Stimulated activated naive CD8-positive, alpha-beta T cell treated with anti-CD3 and anti-CD28 coated beads, Interleukin-15, Interleukin-2, amounts not matched to agents 100 U/mL and 50 U/mL, for 24 hours (primary cell): ENCODE data around the gene B3GALT5.
"Not testable (repeated sequence)": the region's sequence is repeated elsewhere in the genome, so short reads cannot be mapped to it uniquely, and the experiment has no call there.

Experiments used
- ATAC-seq: fragments of 150-1000 bp; cut with Tn5 transposase; one replicate; pipeline ENCODE4 v1.10.0; 2021
- DNase-seq: peaks from one replicate; pipeline ENCODE4 v3.0.0; 2021

Gene B3GALT5

GRCh38 chr21:39612233-39613040 lies at the start of gene B3GALT5:
Gene B3GALT5 (plus strand): TSS chr21:39612940. CDS start chr21:39660560, 47,620 bp downstream.
- ATAC-seq (no peak), DNase-seq (no peak)

GRCh38 chr21:39564200-39564599 lies 48.5 kb upstream of the B3GALT5 start:
- DNase-seq (no peak), ATAC-seq (no peak)

DNA sequence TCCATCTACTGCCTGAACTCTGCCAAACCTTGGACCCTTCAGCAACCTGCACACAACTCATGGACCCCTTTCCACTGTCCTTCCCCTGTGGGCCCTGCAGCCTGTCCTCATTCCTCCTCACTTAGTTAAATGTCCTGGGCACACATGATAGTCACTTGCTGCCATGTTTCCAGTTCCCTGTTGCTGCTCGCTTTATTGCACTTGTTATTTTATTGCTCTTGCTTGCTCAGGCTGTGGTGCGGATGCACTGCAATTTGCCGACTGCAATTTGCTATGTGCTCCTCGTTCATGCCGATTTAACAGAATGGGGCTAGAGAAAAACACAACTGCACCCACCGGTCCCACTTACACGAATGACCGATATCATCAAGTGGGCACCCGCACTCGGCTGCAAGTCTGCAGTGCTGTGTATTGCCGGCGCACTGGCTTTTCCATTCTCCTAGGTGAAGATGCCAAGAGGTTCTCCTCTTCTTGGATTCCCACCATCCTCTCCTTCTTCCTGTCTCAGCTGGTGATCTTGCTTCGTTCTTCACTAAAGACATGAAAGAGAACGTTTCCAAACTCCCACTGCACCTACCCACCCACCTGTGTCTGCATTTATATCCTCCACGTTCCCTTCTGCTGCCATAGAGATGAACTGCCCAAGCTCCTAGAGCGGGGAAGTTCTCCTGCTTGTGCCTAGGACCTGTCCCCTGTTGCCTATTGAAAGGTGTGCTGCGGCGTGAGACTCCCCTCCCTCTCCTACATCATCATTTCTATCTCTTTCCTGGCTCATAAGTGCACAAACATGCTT lies 45.4 kb upstream of the B3GALT5 start:
- DNase-seq (no peak), ATAC-seq (no peak)

GRCh38 chr21:39568361-39568760 lies 44.4 kb upstream of the B3GALT5 start:
- ATAC-seq = no peak

GRCh38 chr21:39575775-39576174 lies 37.0 kb upstream of the B3GALT5 start:
- DNase-seq = no peak
- ATAC-seq = no peak

More at GRCh38 chr21:39568361-39568760, 44.4 kb upstream of the B3GALT5 start:
- no peak for DNase-seq

- ATAC-seq (no peak), DNase-seq (no peak)
Measured at GRCh38 chr21:39576518-39577128, 36.1 kb upstream of the B3GALT5 start.

DNA sequence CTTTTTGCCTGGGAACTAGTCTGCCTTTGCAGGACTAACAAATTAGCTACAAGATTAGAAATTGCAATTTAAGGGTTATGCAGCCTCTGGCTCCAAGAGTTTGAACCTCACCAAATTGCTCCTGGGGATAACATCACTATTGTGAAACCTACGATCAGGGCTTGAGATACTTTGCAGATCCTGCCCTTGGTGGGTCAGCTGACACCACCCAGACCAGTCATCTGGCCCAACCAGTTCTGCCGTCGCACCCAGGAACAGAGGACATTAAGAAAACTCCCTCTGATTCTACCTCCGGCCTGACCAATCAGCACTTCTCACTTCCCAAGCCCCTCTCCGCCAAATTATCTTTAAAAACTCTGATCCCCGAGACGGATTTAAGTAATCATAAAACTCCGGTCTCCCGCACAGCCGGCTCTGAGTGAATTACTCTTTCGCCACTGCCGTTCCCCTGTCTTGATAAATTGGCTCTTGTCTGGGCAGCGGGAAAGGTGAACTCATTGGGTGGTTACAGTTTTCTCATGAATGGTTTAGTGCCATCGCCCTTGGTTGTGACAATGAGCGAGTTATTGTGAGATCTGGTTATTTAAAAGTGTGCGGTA lies 32.9 kb upstream of the B3GALT5 start:
- ATAC-seq (no peak), DNase-seq (no peak)

DNA sequence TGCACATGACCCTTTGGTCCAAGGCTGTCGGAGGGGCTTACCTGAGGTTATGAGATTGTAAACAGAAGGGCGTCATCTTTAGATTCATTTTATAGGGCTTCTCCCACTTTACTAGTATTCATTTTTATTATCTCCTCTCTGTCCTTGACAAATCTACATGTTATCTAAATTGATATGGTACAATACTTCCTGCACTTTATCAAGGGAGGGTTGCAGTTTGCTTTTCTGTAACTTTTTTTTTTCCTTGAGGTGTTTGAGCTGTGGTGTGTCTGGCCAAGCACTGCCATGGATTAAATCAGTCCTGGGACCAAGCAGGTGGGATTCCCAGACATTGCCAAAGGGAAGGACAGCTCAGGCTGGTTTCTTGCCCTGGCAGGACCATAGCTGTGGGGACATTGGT lies 32.0 kb upstream of the B3GALT5 start:
- no peak for ATAC-seq

GRCh38 chr21:39581414-39581813 lies 31.3 kb upstream of the B3GALT5 start:
- no peak for DNase-seq
- ATAC-seq = no peak

More for the DNA sequence above, 32.0 kb upstream of the B3GALT5 start:
- no peak for DNase-seq

GRCh38 chr21:39582749-39583148 lies 30.0 kb upstream of the B3GALT5 start:
- ATAC-seq (no peak), DNase-seq (no peak)

DNA sequence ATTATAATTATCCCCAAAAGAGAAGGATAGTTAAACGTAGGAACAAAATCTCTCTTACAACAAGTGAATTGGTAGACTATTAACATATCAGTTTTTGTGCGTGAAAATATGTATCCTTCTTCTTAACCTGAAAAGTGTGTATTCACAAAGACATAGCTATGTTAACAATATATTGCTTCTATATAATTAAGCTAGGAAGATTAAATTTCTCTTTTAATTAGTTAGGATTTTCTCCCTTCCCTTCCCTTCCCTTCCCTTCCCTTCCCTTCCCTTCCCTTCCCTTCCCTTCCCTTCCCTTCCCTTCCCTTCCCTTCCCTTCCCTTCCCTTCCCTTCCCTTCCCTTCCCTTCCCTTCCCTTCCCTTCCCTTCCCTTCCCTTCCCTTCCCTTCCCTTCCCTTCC lies 29.2 kb upstream of the B3GALT5 start:
- DNase-seq, ATAC-seq: not testable (repeated sequence)

DNA sequence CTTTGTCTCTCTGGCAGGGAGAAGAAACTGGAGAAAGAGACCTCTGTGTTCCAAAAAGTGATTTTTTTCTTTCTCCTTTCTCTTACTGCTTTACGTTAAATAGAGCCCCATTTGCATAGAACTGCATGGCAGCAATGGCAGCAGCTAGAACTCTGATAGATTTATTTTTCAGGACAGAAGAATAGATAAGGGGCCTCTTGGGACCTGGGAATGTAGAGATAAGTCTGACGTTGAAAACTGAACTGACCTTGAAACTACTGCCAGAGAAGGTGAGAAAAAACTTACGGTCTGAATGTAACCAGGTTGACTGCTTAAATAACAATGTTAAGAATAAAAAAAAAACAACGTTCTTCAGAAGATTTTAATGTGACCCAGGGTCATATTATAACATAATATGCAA lies 25.4 kb upstream of the B3GALT5 start:
- DNase-seq (no peak), ATAC-seq (no peak)

DNA sequence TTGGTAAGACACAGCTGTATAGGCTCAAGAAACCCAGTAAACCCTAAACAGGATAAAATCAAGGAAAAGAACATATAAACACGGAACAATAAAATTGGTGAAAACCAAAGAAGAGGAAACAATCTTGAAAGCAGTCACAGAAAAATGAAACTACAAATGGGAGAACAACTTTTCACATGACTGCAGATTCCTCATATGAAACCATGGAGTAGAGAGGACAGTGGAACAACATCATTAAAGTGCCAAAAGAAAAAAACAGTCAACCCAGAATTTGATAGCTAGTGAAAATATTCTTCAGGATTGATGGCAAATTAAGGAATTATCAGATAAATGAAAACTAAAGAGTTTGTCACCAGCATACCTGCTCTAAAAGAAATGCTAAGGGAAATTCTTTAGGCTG lies 23.9 kb upstream of the B3GALT5 start:
- ATAC-seq (no peak), DNase-seq (no peak)

DNA sequence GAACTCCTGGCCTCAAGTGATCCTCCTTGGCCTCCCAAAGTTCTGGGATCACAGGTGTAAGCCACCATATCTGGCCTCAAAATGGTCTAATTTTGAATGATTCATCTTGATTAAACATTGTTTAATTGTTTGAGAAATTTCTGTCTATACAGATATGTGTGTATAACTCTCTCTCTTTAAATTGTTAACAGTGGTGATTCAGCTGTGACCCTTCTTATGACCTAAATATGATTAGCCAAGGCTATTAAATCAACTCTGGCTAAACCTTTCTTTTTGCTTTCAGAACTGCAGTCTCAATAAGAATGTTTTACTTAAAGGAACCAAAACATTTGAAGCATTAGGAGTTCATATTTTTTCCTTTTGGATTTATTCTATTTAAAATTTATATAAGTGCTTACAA lies 19.2 kb upstream of the B3GALT5 start:
- DNase-seq (no peak), ATAC-seq (no peak)

GRCh38 chr21:39595465-39595864 lies 17.3 kb upstream of the B3GALT5 start:
- DNase-seq (no peak), ATAC-seq (no peak)

GRCh38 chr21:39597595-39597994 lies 15.1 kb upstream of the B3GALT5 start:
- ATAC-seq = no peak
- DNase-seq = no peak

DNA sequence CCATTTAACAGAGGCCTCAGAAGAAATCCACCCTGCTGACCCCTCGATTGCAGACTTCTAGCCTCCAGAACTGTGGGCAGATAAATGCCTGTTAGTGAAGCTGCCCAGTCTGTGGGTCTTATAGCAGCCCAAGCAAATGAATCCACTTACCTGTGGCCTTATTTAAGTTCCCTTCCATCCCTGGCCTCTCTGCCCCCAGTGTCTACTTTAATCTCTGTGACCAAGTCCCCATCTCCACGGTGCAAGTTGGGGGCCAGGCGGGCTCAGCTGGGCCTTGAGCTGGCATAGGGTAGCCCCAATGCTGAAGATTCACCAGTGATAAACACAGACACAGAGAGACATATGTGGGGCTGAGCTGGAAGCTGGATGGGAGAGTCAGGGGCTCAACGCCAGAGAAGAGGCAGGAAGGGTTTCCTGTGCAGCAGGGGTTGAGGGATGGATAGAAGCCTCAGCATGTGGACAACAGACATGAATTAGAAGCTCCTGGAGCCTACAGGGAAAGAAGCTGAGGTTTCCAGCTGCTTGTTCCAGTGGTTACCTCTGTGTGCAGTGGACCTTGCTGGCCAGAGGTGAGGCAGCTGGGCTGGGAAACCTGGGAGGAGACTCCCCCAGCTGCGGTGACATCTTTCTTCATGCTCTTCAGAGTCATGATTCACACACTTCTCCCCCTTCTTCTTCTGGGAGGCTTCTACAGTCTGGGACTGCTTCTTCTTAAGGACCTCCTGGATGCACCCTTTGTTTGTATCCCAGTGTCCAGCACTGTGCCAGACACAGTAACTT lies 13.4 kb upstream of the B3GALT5 start:
- no peak for ATAC-seq
- no peak for DNase-seq

DNA sequence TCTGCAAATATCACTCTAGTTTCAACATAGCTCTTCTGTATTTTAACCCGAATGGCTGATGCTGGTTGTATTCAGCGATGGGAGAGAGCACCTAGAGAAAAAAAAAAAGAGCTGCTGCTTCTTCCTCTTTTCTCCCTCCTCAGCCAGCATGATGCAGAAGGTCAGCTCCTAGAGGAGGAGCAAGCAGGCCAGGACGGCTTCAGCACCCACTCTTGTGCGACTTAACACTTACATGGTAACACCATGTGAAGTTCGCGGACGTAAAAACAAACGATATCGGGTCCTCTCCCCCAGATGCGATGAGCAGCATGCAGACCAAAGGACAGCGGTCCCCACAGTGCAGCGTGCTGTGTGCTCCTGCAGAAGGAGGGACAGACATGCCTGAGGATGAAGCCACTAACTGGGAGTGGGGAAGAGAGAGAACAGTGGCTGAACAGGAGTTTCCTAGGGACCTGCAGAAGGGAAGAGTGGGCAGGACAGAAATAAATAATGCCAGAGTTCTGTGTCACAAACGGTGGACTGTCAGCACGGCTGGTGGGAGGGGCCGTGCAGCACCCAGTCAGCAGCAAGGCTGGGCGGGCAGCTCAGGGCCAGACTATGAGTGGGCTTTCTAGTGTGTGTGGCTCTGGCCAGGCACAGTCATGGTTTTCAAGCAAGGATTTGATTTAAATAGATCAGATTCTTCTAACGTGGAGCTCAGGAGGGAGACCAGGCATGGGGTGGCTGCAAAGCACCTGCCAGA lies 11.4 kb upstream of the B3GALT5 start:
- no peak for DNase-seq
- ATAC-seq = no peak

DNA sequence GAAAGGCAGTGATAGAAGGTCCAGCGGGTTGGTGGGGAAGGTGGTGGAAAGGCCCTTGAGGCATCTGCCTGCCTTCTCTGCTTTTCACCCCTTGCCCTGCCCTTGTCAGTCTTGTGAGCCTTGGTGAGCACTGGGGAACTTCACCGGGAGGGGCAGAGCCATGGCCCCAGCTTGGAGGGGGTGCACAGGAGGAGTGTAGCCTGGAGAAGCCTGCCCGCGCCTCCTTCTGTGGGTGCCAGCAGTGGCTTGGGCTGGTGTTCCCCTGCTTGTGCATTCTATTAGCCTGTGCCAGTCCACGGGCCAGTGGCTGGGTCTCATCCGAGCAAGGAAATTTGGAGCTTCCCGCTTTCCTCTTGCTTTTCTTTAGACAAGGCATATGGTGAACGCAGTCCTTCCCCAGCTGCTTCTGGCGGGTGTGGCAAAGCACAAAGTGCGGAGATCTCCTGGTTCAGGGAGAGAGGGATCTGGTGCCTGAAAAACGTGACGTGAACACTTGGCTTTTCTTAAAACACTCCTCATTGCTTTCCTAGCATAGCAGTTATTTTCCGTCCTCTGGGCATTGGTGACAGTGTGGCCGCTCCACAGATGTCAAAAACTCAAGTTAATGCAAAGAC lies 10.6 kb upstream of the B3GALT5 start:
- no peak for DNase-seq
- no peak for ATAC-seq

DNA sequence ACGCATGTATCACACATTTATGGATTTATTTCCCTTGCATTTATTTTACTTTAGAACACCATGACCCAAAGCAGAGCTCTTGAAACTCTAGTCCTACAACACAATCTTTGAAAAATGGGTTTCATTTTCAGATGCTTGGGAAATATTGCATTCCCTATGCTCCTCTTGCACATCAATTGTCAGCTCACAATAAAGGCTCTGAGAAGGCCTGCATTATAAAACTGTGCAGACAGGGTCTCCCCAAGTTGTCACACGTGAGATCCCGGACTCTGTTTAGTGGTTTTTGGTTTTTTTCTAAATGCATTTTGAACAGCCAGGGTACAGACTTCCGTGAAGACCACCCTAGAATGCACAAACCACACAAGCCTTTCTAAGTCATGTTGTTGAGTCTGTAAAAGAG lies 9.9 kb upstream of the B3GALT5 start:
- DNase-seq (no peak), ATAC-seq (no peak)

- no peak for ATAC-seq
- no peak for DNase-seq
Measured at GRCh38 chr21:39604951-39605350, 7.8 kb upstream of the B3GALT5 start.
